ENCODE measurements around the gene LYZL4.

LYZL4 gene

GRCh38 chr3:42369832-42370231, 40.6 kb downstream of the LYZL4 start:
- no peak for FAIRE-seq

GRCh38 chr3:42369304-42369703, 41.1 kb downstream of the LYZL4 start:
- no peak for FAIRE-seq

- FAIRE-seq: no peak
Measured at GRCh38 chr3:42368861-42369260, 41.5 kb downstream of the LYZL4 start.

- FAIRE-seq: no peak
Measured at GRCh38 chr3:42367903-42368302, 42.5 kb downstream of the LYZL4 start.

DNA sequence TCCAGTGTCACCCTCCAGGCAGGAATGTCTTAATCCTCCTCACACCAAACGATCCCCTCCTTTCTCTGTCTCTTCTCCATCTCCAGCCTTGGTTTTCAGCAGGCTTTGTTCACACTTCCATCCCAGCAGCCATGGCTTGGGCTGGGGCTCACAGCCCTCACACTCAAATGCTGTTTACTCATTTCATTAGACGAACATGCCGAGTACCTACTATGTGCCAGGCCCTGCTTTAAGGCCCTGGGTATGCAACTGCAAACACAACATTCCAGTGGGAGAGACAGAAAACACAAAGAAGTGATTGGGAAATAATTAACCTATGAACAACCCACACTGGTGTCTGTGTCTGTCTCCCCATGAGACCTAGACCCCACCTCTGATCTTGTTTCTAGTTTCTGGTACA, 43.9 kb downstream of the LYZL4 start:
- no peak for FAIRE-seq

- FAIRE-seq: no peak
Measured at GRCh38 chr3:42357335-42357734, 53.1 kb downstream of the LYZL4 start.

DNA sequence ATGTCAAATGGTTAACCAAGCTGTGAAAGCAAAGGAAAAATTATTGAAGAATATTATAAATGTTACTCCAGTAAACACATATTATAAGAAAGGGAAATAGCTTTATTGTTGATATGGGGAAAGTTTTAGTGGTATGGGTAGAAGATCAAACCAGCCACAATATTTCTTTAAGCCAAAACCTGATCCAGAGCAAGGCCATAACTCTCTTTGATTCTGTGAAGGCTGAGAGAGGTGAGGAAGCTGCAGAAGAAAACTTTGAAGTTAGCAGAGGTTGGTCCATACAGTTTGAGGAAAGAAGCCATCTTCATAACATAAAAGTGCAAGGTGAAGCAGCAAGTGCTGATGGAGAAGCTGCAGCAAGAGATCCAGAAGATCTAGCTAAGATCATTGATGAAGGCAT, 54.8 kb downstream of the LYZL4 start:
- no peak for FAIRE-seq

DNA sequence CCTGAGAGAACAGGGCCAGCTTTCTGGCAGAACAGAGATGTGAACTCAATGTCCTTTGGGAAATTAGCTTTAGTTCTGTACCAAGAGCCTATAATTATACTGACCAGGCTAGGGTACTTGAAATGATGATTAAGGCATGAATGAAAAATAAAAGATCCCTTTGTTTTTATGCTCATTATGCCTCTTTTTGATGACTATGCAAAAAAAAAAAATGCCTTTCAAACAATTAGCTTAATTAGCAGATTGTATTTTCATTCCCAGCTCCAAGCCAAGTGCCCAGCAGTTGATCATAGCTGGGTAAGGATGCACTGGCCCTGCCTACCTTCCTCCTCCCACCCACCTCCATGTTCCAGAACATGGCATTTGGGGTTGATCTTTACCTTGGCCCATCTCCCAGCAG, 56.8 kb downstream of the LYZL4 start:
- FAIRE-seq: no peak

GRCh38 chr3:42351207-42351606, 59.2 kb downstream of the LYZL4 start:
- FAIRE-seq: no peak

- no peak for FAIRE-seq
Measured at GRCh38 chr3:42349765-42350594, 60.4 kb downstream of the LYZL4 start.

- no peak for FAIRE-seq
Measured at GRCh38 chr3:42347928-42348327, 62.5 kb downstream of the LYZL4 start.
